Measurements from ENCODE around the gene HS6ST3.

DNA sequence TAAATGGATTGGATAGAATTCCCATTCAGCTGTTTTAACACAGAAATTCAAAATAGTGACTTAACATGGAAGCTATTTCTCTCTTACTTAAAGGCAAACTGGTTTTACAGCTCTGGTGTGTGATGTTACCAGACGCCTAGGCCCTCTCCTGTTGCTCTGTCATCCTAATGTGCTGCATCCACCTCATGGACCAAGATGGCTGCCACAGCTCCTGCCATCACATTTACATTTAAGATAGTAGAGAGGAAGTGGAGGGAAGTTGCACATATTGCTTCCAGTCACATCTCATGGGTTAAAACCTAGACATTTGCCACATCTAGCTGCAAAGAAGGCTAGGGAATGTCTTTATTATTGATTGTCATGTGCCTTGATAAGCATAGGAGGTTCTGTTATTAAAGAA, 746.8 kb downstream of the HS6ST3 start:
- TF ChIP-seq, protein P1, sequence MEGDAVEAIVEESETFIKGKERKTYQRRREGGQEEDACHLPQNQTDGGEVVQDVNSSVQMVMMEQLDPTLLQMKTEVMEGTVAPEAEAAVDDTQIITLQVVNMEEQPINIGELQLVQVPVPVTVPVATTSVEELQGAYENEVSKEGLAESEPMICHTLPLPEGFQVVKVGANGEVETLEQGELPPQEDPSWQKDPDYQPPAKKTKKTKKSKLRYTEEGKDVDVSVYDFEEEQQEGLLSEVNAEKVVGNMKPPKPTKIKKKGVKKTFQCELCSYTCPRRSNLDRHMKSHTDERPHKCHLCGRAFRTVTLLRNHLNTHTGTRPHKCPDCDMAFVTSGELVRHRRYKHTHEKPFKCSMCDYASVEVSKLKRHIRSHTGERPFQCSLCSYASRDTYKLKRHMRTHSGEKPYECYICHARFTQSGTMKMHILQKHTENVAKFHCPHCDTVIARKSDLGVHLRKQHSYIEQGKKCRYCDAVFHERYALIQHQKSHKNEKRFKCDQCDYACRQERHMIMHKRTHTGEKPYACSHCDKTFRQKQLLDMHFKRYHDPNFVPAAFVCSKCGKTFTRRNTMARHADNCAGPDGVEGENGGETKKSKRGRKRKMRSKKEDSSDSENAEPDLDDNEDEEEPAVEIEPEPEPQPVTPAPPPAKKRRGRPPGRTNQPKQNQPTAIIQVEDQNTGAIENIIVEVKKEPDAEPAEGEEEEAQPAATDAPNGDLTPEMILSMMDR (conservative IDR thresholded peaks at IDR 0.05 in 1 of 2, IDR thresholded peaks at IDR 0.05 in 1 of 2; ENCODE audit: low read depth in 1 of 2, low read length in 2 of 2), result no peak
- no peak for TF ChIP-seq EZH2 (IDR thresholded peaks at IDR 0.05; ENCODE audit: low read length, missing control alignments)
